Right renal cortex interstitium (tissue), 3 donors: ENCODE data around the gene STK31. TPM values are rescaled to one million over a fixed set of nuclear protein-coding genes. Genes with fewer than 3 reads are reported as not detected.
"Not testable (repeated sequence)": the region's sequence is repeated elsewhere in the genome, so short reads cannot be mapped to it uniquely, and the experiment has no call there.

Source experiments
- DNase-seq, 3 donors: peaks; one replicate each; pipeline ENCODE4 v3.0.0-alpha.2; 2013; ENCODE audit warnings: low read depth in 3 of 3, low spot score in 2 of 3
- polyA plus RNA-seq, 3 donors: library from polyadenylated mRNA; unstranded; fragments of 120-200 nt; gene quantifications; one replicate each; pipeline ENCODE4 v1.2.1, GENCODE V29; 2013; ENCODE audit not compliant: insufficient read length in 3 of 3

Gene STK31
- polyA plus RNA-seq, 3 donors, result 0.69 to 1.4 (median 0.90) TPM

- peak in 2 of 3 donors; percentile 41 to 51 for DNase-seq
These were observed 2.6 kb downstream of the STK31 start for GRCh38 chr7:23712368-23713284.

DNA sequence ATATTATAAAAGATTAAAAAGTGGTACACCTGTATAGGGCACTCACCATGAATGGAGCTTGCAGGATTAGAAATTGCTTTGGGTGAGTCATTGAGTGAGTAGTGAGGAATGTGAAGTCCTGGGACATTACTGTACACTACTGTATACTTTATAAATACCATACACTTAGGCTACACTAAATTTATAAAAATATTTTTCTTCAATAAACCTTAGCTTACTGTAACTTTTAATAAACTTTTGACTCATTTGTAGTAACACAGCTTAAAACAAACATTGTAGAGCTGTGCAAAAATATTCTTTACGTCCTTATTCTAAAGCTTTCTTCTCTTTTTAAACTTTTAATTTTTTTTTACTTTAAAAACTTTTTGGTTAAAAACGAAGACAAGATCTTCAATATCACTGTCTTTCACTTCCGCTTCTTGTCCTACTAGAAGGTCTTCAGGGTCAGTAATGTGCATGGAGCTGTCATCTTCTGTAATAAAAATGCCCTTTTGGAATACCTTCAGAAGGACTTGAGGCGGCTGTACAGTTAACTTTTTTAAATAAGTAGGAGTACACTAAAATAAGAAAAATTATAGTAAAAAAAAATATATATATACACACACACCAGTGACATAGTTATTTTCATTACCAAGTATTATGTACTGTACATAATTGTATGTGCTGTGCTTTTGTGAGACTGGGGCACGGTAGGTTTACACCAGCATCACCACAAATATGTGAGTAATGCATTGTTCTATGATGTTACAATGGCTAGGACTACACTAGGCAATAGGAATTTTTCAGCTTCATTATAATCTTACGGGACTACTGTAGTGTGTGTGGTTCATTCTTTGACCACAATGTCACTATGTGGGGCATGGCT lies 3.5 kb downstream of the STK31 start:
- no peak for DNase-seq

- no peak for DNase-seq
These were observed 4.1 kb downstream of the STK31 start for GRCh38 chr7:23714150-23714464.

GRCh38 chr7:23714579-23714978 lies 4.6 kb downstream of the STK31 start:
- no peak for DNase-seq

- no peak for DNase-seq
These were observed 5.1 kb downstream of the STK31 start for GRCh38 chr7:23715099-23715498.

- no peak for DNase-seq
These were observed 7.8 kb downstream of the STK31 start for GRCh38 chr7:23717788-23718187.

DNA sequence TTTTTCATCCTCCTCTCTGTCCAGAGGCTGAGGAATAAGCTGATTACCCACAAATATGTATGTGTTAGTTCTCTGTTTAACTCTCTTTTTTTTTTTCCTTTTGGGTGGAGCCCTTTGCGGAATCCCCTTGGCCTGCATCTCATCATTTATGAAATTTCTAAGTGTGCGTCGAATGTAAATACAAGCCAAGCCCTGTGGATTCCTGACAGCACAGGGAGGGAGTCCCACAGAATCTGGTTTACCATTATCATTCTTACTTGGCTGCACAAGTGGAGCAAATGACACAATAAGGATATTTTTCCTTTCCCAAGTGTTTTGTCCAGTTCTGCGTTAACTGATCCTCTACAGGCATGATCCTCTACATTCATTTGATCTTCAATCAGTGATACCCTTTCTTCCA lies 11.4 kb downstream of the STK31 start:
- DNase-seq, result no peak

GRCh38 chr7:23722587-23723216 lies 12.7 kb downstream of the STK31 start:
- DNase-seq, result not testable (repeated sequence)

DNA sequence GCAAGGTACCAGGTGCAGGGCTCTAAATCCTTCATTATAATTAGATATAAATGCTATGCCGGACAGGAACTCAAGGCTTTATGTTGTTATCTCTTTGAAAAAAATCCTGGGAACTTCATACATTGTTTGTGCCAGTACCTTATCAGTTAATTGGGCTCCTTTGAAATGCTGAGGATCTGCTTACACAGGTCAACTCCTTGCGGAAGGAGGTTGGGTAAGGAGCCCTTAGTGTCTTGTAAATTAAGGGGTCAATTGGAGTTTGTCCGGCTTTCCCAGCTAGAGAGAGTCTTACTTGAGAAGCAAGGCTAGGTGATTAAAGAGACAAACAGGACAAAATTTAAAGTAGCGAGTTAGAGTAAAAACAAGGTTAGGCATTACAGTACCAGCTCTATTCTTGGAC lies 14.1 kb downstream of the STK31 start:
- DNase-seq, result not testable (repeated sequence)

DNA sequence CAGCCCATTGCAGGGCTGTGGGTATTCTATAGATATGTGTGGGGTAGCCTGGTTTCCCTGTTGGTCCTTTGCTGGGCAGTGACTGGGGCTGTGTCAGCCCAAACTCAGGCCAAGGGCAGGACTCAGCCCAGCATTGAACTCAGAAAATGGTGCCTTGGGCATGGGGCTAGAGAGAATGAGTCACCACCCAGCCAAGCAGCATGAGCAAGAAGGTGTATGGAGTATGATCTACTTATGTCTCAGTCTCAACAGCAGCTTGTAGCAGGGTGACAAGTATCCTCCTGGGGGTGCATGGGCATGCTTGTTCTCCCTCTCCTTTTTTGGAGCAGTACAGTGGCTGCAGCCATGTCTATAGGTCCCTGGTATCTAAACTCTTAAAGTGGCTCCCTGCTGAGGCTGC lies 32.0 kb downstream of the STK31 start:
- no peak for DNase-seq

GRCh38 chr7:23743226-23743625 lies 33.2 kb downstream of the STK31 start:
- DNase-seq, result no peak

- DNase-seq, result no peak
These were observed 36.6 kb downstream of the STK31 start for GRCh38 chr7:23746629-23747028.

GRCh38 chr7:23751852-23752251 lies 41.8 kb downstream of the STK31 start:
- no peak for DNase-seq

- not testable (repeated sequence) for DNase-seq
These were observed 48.8 kb downstream of the STK31 start for GRCh38 chr7:23758839-23759238.

- peak; percentile 15 to 55 (median 33) for DNase-seq
These were observed 49.8 kb downstream of the STK31 start for GRCh38 chr7:23759671-23760391.

- no peak for DNase-seq
These were observed 55.9 kb downstream of the STK31 start for GRCh38 chr7:23765943-23766342.

DNA sequence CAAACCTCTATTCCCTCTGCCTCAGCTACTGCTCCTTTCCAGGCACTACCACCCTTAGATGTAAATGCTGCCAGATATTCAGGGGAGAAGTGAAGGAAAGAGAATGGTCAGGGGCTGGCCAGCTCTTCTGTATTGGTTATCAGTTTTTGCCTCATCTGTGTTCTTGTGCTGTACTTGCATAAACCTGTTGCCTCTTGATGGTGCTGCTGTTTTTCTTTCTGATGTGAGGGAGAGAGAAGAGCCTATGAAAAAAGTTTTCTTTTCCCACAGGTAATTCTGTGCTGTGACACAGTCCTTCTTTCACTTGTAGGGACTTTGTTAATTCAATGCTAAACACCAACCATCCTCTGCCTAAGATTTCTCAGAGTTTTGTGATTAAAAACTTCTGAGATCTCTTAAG lies 57.5 kb downstream of the STK31 start:
- DNase-seq, result no peak

- DNase-seq, result no peak
These were observed 58.0 kb downstream of the STK31 start for GRCh38 chr7:23768022-23768421.

GRCh38 chr7:23779185-23779800 lies 69.3 kb downstream of the STK31 start:
- not testable (repeated sequence) for DNase-seq

- DNase-seq, result no peak
These were observed 73.1 kb downstream of the STK31 start for GRCh38 chr7:23783115-23783514.
